Neural progenitor cell (in vitro differentiated cells): Measurements from ENCODE around the gene SLC27A1.

Experiments
- EZH2 ChIP-seq: fragments of 200-600 bp; sonication (generic); IDR thresholded peaks from 2 replicates; pipeline ENCODE4 v1.6.1; 2017; ENCODE audit warnings: antibody characterized with exemption, mild to moderate bottlenecking, moderate library complexity
- EZH2phosphoT487 ChIP-seq: fragments of 200-600 bp; sonication (generic); IDR thresholded peaks from 2 replicates; pipeline ENCODE4 v1.6.1; 2017; ENCODE audit warnings: antibody characterized with exemption
- TF ChIP-seq, protein P1 (sequence below): fragments of 200-600 bp; sonication (generic); IDR thresholded peaks from 2 replicates; pipeline ENCODE4 v1.5.1; 2017; ENCODE audit warnings: antibody characterized with exemption, mild to moderate bottlenecking

- TF ChIP-seq, protein P1, sequence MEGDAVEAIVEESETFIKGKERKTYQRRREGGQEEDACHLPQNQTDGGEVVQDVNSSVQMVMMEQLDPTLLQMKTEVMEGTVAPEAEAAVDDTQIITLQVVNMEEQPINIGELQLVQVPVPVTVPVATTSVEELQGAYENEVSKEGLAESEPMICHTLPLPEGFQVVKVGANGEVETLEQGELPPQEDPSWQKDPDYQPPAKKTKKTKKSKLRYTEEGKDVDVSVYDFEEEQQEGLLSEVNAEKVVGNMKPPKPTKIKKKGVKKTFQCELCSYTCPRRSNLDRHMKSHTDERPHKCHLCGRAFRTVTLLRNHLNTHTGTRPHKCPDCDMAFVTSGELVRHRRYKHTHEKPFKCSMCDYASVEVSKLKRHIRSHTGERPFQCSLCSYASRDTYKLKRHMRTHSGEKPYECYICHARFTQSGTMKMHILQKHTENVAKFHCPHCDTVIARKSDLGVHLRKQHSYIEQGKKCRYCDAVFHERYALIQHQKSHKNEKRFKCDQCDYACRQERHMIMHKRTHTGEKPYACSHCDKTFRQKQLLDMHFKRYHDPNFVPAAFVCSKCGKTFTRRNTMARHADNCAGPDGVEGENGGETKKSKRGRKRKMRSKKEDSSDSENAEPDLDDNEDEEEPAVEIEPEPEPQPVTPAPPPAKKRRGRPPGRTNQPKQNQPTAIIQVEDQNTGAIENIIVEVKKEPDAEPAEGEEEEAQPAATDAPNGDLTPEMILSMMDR, result no peak
- no peak for TF ChIP-seq EZH2phosphoT487
- TF ChIP-seq EZH2, result no peak
These were observed 46.7 kb upstream of the SLC27A1 start for GRCh38 chr19:17423429-17424208.
